Measurements from ENCODE around the gene GNG2. TPM values are rescaled to one million over a fixed set of nuclear protein-coding genes. Genes with fewer than 3 reads are reported as not detected.

GNG2 gene
- total and polyA plus RNA-seq, 10 donors, result 23.6 to 180 (median 99.1) TPM

DNA sequence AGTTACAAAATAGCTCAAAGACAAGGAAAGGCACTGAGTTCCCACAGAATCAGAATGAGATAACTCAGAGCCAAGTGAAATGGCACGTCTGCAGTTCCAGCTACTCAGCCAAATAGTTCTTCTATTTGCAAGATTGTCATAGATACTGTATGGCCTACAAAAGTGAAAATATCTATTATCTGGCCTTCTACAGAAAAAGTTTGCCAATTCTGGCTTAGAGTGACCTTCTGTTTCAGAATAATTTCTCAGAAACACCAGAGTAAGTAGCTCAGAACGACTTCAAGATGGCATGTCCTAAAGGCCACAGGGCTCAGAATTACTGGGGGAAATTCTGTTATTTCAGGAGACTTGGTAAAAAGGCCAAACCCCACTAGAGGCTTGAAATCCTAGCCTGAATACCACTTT, 118.3 kb downstream of the GNG2 start:
- DNase-seq, result no peak
- no peaks in the 10 kb centered on the region for H3K36me3 ChIP-seq
- H3K4me3 ChIP-seq, result no peak overlapping the region
- TF ChIP-seq, protein P1, sequence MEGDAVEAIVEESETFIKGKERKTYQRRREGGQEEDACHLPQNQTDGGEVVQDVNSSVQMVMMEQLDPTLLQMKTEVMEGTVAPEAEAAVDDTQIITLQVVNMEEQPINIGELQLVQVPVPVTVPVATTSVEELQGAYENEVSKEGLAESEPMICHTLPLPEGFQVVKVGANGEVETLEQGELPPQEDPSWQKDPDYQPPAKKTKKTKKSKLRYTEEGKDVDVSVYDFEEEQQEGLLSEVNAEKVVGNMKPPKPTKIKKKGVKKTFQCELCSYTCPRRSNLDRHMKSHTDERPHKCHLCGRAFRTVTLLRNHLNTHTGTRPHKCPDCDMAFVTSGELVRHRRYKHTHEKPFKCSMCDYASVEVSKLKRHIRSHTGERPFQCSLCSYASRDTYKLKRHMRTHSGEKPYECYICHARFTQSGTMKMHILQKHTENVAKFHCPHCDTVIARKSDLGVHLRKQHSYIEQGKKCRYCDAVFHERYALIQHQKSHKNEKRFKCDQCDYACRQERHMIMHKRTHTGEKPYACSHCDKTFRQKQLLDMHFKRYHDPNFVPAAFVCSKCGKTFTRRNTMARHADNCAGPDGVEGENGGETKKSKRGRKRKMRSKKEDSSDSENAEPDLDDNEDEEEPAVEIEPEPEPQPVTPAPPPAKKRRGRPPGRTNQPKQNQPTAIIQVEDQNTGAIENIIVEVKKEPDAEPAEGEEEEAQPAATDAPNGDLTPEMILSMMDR (IDR thresholded peaks at IDR 0.05 in 8 of 11, conservative IDR thresholded peaks at IDR 0.05 in 3 of 11), result no peak
- TF ChIP-seq POLR2A (IDR thresholded peaks at IDR 0.05) (no peak), POLR2AphosphoS5 (IDR thresholded peaks at IDR 0.05) (no peak)
- 53 to 63% (median 59%) methylated on average over 2 of the region's 2 CpGs for WGBS, 5 donors
- peaks cover 0 to 4% (median under 1%) of the 10 kb centered on the region in 8 donors for H3K9me3 ChIP-seq
- intact Hi-C loops (cut with DNase I; ENCODE audit: low total_unique reads), result no loop called here
- H3K27ac ChIP-seq, result peak overlapping the region in 2 of 8 donors; percentile 5 to 9
- no peaks in the 10 kb centered on the region for H3K27me3 ChIP-seq (replicated peaks in 1 of 7)
- H3K4me1 ChIP-seq, result peaks cover 5 to 14% (median 7%) of the 10 kb centered on the region in 6 donors

GRCh38 chr14:51979088-51979709, 118.8 kb downstream of the GNG2 start:
- peak; percentile 89 for DNase-seq
- H3K27me3 ChIP-seq (replicated peaks in 1 of 7), result no peaks in the 10 kb centered on the region
- peak overlapping the region in 2 of 8 donors; percentile 5 to 9 for H3K27ac ChIP-seq
- H3K36me3 ChIP-seq, result no peaks in the 10 kb centered on the region
- peaks cover 0 to 9% (median 2%) of the 10 kb centered on the region in 8 donors for H3K9me3 ChIP-seq
- WGBS, 5 donors, result 25 to 29% (median 28%) methylated on average over 17 of the region's 17 CpGs
- TF ChIP-seq POLR2A (IDR thresholded peaks at IDR 0.05), result no peak
- TF ChIP-seq, protein P1 (IDR thresholded peaks at IDR 0.05 in 8 of 11, conservative IDR thresholded peaks at IDR 0.05 in 3 of 11), result peak; percentile 71 to 96 (median 88)
- peak in 1 of 3 donors; percentile 57 for TF ChIP-seq POLR2AphosphoS5 (IDR thresholded peaks at IDR 0.05)
- peaks cover 5 to 14% (median 7%) of the 10 kb centered on the region in 6 donors for H3K4me1 ChIP-seq
- no peak overlapping the region for H3K4me3 ChIP-seq
- intact Hi-C loops (cut with DNase I; ENCODE audit: low total_unique reads), result no loop called here

GRCh38 chr14:51981218-51981854, 120.9 kb downstream of the GNG2 start:
- Histone ChIP-seq H3K9me3 (peaks cover 0 to 11% (median 2%) of the 10 kb centered on the region in 8 donors), H3K27me3 (replicated peaks in 1 of 7) (no peaks in the 10 kb centered on the region), H3K4me1 (peaks cover 5 to 14% (median 7%) of the 10 kb centered on the region in 6 donors), H3K27ac (no peak overlapping the region), H3K36me3 (no peaks in the 10 kb centered on the region), H3K4me3 (no peak overlapping the region)
- WGBS, 5 donors, result 62 to 92% (median 85%) methylated on average over 4 of the region's 4 CpGs
- no peak for DNase-seq
- intact Hi-C loops (cut with DNase I; ENCODE audit: low total_unique reads), result no loop called here
- no peak for TF ChIP-seq POLR2AphosphoS5 (IDR thresholded peaks at IDR 0.05)
- TF ChIP-seq, protein P1 (IDR thresholded peaks at IDR 0.05 in 8 of 11, conservative IDR thresholded peaks at IDR 0.05 in 3 of 11), result no peak
- no peak for TF ChIP-seq POLR2A (IDR thresholded peaks at IDR 0.05)

DNA sequence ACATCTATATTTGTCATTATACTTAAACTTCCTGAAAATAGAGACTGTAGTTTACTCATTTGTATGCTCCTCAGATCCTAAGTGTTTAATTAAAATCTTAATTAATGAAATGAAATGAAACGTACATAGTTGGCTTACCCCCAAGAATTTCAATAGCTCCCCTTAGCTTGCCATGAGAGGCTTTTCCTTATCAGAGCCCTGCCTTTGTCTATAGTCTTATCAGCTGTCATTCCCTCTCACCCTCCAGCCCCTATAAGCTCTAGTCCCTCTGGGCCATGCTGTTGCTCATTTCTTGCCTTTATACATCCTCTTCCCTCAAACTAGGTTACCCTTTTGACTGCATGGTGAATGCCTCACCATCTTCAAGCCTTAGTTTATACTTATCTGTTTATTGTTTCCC, 127.8 kb downstream of the GNG2 start:
- Histone ChIP-seq H3K4me3 (peak overlapping the region in 2 of 8 donors; percentile 92 to 93), H3K9me3 (peaks cover 0 to 11% (median 2%) of the 10 kb centered on the region in 8 donors), H3K36me3 (peaks cover 0 to 21% (median 16%) of the 10 kb centered on the region in 6 donors), H3K4me1 (peaks cover 18 to 44% (median 38%) of the 10 kb centered on the region in 6 donors), H3K27ac (peak overlapping the region in 1 of 8 donors; percentile 91), H3K27me3 (replicated peaks in 1 of 7) (no peaks in the 10 kb centered on the region)
- TF ChIP-seq, protein P1 (IDR thresholded peaks at IDR 0.05 in 8 of 11, conservative IDR thresholded peaks at IDR 0.05 in 3 of 11), result no peak
- no peak for TF ChIP-seq POLR2AphosphoS5 (IDR thresholded peaks at IDR 0.05)
- no peak for TF ChIP-seq POLR2A (IDR thresholded peaks at IDR 0.05)
- intact Hi-C loops (cut with DNase I; ENCODE audit: low total_unique reads), result no loop called here
- no peak for DNase-seq
- WGBS, 5 donors, result 68 to 87% (median 84%) methylated on average over 1 of the region's 1 CpG
